Bronchial epithelial cell (primary cell): ENCODE data around the gene ITSN2. TPM values are rescaled to one million over a fixed set of nuclear protein-coding genes. Genes with fewer than 3 reads are reported as not detected.
A peak's percentile ranks its signal among the peaks of the same experiment; 100 is the strongest.

Experiments
- DNase-seq: peaks from one replicate; pipeline ENCODE4 v3.0.0-alpha.2; 2010; ENCODE audit warnings: low read depth
- FAIRE-seq: peaks from 2 replicates; lab custom pipeline; 2011; peaks lifted over from hg19 to GRCh38; lab: Jason Lieb, UNC
- H3K27me3 ChIP-seq: 2 replicates; pipeline ENCODE4 v1.5.1; 2011; ENCODE audit warnings: low read length; ENCODE audit not compliant: control insufficient read depth, insufficient read depth
- H3K36me3 ChIP-seq: 2 replicates; pipeline ENCODE4 v1.5.1; 2011; ENCODE audit warnings: low read length; ENCODE audit not compliant: control insufficient read depth, insufficient read depth
- H3K4me3 ChIP-seq: 2 replicates; pipeline ENCODE4 v1.5.1; 2011; ENCODE audit warnings: mild to moderate bottlenecking, low read depth, low read length, control low read depth
- total RNA-seq: library from RNA; depleted of rRNA; stranded (reverse); fragments of >200 nt; gene quantifications from 2 replicates; pipeline ENCODE4 v1.2.1, GENCODE V29; 2014
- TF ChIP-seq, protein P1 (sequence below): IDR thresholded peaks from 2 replicates; pipeline ENCODE4 v1.5.1; 2011; ENCODE audit warnings: mild to moderate bottlenecking, moderate library complexity, low read length, control low read depth, inconsistent platforms; ENCODE audit not compliant: insufficient read depth, severe bottlenecking

The ITSN2 gene
- total RNA-seq, 1 donor from 2014 or later: 26.3 TPM

DNA sequence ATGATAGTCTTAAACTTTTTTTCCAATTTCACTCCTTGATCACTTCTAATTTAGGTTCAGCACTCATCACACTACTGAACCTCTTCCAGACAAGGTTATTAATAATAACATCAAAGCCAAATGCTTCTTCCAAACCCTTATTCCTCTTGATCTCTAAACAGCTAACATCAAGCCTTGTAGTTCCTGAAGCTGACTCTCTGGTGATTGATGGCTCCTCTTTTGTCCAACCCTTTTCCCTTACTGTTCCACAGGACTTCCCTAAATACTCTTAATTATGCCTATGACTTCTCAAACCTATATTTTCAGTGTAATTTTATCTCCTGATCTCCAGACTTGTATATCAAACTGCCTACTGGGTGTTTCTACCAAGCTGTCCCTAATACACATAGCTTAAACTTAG lies 101.6 kb downstream of the ITSN2 start:
- no peak for DNase-seq
- Histone ChIP-seq H3K27me3 (no peaks in the 10 kb centered on the region), H3K36me3 (no peaks in the 10 kb centered on the region), H3K4me3 (no peak overlapping the region)
- no peak for FAIRE-seq
- TF ChIP-seq, protein P1, sequence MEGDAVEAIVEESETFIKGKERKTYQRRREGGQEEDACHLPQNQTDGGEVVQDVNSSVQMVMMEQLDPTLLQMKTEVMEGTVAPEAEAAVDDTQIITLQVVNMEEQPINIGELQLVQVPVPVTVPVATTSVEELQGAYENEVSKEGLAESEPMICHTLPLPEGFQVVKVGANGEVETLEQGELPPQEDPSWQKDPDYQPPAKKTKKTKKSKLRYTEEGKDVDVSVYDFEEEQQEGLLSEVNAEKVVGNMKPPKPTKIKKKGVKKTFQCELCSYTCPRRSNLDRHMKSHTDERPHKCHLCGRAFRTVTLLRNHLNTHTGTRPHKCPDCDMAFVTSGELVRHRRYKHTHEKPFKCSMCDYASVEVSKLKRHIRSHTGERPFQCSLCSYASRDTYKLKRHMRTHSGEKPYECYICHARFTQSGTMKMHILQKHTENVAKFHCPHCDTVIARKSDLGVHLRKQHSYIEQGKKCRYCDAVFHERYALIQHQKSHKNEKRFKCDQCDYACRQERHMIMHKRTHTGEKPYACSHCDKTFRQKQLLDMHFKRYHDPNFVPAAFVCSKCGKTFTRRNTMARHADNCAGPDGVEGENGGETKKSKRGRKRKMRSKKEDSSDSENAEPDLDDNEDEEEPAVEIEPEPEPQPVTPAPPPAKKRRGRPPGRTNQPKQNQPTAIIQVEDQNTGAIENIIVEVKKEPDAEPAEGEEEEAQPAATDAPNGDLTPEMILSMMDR: no peak

DNA sequence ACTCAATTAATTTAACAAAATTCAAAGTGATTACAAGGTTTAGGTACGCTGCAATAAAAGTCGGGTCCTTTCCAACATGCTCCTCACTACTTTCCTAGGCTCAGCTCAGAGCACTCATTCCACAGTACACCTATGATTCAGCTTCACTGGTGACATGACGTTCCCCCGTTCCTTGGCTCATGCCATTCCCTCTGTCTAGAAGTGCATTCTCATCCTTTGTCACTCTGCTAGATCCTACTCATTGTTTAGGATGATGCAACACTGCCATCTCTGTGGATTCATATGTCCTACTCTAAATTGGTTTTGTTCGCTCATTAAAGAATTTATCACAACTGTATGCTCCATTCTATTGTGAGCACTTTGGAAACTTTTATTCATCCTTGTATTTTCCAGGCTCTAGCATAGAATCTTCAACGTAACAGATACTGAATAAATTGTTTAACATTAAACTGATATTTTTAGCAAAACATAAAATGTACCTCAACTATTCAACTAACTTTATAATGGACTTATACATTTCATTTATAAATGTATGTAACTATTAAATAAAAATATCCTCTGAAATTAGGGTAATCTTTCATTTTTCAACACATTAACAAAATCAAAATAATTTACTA lies 106.9 kb downstream of the ITSN2 start:
- Histone ChIP-seq H3K27me3 (no peaks in the 10 kb centered on the region), H3K36me3 (peaks cover 1% of the 10 kb centered on the region), H3K4me3 (no peak overlapping the region)
- TF ChIP-seq, protein P1: no peak
- peak; percentile 35 for DNase-seq
- FAIRE-seq: peak; percentile 96

DNA sequence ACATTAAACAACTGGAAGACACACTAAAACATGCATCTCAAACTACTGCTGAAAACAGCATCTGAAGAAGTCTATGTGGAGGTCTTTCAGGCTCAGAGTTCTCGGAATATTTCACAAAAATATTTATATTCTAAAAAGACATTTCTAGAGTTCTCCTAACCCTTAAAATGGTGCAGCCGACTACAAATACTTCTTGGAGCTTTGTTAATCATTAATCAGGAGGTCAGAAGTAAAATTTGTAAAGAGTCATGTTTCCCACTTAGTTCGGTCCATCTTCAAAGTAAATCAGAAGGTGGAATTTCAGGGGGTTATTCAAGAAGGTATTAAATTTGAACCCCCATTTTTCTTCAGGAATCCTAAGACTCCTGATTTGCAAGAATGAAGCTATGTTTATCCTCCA lies 112.7 kb downstream of the ITSN2 start:
- H3K4me3 ChIP-seq: no peak overlapping the region
- H3K36me3 ChIP-seq: peaks cover 7% of the 10 kb centered on the region
- no peaks in the 10 kb centered on the region for H3K27me3 ChIP-seq
- FAIRE-seq: no peak
- TF ChIP-seq, protein P1: no peak
- no peak for DNase-seq

DNA sequence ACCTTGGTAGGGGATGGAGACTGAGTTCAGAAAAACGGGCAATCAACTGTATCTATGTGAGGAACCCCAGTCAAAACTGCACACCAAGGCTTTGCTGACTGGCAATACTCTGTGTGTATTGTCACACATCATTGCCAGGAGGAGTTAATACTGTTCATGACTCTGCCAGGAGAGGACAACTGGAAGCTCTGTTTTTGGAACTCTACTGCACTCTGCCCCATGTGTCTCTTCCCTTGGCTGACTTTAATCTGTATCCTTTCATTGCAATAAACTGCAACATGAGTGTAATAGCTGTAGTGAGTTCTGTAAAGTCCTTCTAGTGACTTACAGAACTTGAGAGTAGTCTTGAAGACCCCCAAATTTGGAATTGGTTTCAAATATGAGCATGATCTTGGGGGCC lies 113.2 kb downstream of the ITSN2 start:
- H3K4me3 ChIP-seq: no peak overlapping the region
- no peaks in the 10 kb centered on the region for H3K27me3 ChIP-seq
- FAIRE-seq: no peak
- DNase-seq: no peak
- TF ChIP-seq, protein P1: no peak
- peaks cover 7% of the 10 kb centered on the region for H3K36me3 ChIP-seq

DNA sequence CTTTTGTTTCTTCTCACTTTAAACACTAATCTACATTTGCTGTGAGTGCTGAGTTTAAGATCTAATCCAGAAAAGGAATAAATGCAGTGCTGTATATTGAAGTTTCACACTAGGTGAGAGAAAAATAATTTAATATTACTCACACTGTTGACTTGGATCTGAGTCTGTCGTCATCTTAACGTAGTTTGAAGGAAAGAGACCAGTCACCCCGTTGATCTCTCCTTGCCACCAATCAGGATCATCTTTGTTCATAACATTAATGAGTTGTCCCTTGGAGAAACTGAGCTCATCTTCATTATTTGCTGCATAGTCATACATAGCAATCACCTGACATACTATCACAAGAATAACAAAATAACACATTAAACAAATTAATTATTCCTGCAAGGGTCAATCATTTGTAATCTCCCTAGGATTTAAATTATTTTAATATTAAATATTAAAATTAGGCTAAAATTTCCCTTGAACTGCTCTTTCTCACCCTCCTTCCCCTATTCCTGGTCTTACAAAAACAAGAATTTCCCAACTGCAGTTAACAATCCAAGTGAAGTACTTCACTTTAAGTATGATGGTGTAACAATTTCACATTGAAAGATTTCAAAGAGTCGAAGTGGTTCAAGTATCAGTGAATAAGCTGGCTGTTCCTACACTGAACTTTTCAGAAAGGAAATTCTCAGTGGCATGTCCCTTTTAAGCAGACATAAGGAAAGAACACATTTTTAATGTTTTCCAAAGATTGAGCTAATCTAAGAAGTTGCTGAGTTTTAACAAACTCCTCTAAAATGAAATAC lies 114.2 kb downstream of the ITSN2 start:
- FAIRE-seq (no peak), DNase-seq (peak; percentile 48)
- H3K36me3 ChIP-seq: peaks cover 9% of the 10 kb centered on the region
- no peaks in the 10 kb centered on the region for H3K27me3 ChIP-seq
- H3K4me3 ChIP-seq: no peak overlapping the region
- TF ChIP-seq, protein P1: no peak
